ENCODE data around the gene TRIM15.
"Not testable (repeated sequence)": the region's sequence is repeated elsewhere in the genome, so short reads cannot be mapped to it uniquely, and the experiment has no call there.

Gene TRIM15

DNA sequence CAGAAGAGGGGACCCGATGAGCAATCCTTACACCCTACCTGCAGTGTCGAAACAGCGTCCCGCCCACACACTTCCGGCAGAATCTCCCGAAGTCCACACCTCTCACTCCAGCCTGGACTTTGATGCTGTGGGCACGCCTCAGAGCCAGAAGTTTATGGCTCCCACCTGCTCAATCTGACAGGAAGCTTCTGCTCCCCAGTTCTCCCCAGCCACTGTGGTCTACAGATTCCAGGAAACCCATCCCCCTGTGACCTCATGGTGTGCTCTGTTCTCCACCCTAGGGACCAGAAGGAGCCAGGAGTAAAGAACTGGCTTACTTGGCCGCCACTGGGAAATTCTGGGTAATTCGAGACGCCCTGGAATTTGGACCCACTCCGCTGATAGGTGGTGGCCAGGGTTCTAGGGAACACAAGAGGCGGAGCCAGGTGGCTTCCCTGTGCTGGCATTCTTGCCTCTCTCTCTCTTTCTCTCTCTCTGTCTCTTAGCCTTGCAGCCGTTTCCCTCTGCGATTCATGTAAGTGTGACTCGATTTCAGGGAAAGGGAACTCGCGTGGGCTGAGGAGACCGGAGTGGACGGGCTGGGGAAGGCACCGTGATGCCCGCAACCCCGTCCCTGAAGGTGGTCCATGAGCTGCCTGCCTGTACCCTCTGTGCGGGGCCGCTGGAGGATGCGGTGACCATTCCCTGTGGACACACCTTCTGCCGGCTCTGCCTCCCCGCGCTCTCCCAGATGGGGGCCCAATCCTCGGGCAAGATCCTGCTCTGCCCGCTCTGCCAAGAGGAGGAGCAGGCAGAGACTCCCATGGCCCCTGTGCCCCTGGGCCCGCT is at the start of gene TRIM15:
TRIM15 (plus strand) TSS at position 457 of the 828 bp plus-strand sequence; CDS start at position 596, 139 bp downstream.
- no peak for DNase-seq

DNA sequence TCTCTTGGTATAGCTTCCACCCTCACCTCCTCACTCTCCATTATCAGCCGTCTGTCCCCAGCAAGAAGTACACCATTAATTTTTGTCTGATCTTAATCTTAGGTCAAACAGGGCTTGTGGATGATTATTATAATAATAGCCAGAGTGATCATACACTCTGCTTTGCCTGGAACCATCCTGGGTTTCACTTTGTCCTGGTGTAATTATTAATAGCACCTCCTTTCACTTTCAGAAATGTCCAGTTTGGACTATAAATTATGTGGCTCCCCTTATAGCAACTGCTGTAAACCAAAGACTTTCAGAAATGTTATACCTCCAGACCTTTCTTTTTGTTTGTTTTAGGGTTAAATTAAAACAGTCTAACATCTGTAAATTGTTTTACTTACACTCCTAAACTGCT is 49.5 kb upstream of the TRIM15 start:
- no peak for DNase-seq

- no peak for DNase-seq
These were observed 46.6 kb upstream of the TRIM15 start for GRCh38 chr6:30116724-30117123.

DNA sequence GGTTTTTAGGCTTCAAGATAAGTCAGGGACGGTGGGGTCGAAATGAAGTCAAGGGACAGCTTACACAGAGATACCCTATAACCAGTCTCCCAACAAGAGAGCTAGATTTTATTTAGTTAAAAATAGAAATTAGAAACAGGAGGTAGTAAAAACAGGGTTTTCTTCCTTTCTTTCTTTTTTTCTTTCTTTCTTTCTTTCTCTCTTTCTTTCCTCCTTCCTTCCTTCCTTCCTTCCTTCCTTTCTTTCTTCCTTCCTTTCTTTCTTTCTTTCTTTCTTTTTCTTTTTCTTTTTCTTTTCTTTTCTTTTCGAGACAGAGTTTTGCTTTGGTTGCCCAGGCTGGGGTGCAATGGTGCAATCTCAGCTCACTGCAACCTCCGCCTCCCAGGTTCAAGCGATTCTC is 44.7 kb upstream of the TRIM15 start:
- DNase-seq = not testable (repeated sequence)

DNA sequence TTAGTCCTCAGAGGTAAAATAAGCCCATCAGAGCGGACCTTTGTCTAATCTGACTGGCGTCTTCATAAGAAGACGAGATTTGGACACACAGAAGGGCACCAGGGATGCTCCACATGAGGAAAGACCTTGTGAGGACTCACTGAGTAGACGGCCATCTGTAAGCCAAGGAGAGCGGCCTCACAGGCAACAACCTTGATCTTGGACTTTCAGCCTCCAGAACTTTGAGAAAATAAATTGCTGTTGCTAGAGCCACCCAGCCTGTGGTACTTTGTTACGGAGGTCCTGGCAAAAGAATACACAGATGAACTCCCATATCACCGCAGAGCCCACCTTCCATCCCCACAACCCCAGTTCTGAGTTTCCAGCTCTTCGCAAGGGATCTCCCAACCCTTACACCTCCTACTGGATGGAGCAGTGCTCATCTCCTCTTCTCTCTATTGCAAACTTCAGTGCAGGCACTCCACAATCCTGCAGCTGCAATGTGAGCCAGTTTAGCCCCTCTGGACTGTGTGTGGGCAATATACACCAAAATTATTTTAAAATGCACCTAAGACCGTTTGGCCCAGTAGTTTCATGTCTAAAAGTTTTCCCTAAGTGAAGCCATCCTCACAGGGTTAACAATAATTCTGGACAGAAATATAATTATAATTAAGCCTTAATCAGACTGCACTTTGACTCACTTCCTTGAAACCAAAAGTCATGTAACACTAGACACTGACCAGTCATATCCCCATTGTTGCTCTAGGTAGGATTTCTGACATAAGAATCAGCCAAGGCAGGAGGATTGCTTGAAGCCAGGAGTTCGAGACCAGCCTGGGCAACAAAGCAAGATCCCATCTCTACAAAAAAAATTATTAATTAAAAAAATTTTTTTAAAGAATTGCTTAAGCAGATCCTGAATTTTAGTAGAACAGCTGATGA is 41.6 kb upstream of the TRIM15 start:
- no peak for DNase-seq

DNA sequence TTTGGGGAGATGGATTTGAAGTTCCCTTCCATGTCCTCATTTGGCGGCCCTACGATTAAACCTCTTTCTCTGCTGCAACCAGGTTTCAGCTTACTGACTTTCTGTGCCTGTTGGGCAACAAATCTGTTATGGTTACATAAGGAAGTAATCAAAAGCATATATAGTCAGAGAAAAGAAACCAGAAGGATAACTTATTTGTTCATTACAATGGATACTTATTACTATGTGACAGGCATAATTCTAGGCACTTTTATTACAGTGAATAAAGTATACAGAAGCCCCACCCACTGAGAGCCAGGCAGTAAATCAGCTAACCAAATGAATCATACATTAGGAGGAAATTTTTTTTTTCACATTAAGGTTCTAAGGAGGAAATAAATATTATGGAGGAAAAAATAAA is 40.8 kb upstream of the TRIM15 start:
- DNase-seq = no peak

DNA sequence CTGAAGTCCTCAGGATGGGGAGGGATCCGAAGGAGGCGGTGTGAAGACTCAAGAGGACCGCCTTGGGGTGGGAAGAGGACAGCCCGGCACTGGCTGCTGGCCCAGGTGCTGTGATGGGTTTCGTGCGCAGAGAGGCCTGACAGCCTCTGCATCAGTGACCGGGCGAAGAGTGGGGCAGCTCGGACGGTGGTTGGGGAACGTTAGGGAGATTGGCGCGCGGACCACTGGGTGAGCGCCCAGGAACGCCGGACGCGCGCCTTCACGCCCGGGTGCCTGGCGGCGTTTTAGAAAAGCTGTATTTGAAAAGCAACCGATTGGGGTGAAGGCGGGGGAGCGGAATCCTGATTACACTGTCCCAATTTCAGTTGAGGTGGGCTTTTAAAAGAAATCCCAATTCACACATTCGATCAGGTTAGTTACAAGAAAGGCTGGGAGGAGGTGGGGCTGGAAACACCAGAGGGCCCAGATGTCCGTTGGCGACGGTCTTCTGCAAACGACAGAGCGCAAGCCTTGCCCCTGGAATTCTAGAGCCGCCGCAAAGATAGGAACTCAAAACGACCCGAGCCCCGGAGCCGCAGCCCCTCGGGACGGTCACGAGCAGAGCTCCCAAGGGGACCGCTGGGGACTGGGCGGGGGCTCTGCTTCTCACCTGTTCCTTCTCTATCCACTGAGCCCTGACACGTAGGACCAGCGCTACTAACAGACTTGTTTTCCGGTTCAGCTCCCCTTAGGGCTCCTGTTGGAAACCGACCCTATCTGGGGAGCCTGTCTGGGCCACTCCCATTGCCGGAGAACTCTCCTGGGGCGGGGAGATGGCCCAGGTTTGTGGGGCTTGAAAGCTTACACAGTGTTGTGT is 35.9 kb upstream of the TRIM15 start:
- DNase-seq = no peak

DNA sequence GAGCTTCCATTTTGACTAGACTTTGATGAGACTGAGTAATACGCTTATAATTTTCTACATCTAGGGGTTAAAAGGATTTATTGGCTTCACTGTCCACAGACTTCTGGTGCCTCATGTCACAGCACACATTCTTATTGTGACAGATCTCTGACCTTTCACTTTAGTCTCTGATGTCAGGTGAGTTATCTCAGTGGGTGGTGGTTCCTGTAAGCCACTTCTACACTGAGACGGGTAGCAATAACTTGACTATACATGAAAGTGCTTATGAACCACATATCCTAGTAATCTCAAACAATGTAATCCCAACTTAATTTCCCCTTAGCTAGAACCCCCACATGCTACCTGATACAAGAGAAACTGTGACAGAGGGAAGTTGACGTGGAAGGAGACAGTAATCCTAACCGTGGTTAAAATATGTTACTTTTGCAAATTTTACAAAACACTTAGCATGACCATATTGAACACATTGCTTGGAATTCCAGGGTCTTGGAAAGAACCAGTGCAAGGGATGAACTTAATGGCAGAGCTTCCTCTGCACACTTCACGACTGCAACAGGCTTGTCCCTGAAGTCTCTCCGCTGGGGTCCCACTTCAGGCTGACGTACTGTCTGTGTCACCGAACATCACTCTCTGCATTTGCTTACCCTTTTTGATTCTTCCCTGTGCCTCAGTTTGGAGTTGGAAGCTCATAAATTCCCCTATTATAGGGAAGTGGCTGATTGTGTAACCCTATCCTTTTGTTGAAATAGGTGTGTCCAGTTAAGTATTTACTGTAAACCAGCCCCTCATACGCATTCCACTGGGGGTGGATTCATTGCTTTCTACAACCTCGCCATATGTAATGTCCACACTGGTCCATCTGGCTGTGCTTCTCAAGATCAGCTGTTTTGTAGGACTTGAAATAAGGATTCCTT is 33.8 kb upstream of the TRIM15 start:
- no peak for DNase-seq

GRCh38 chr6:30130179-30130679 is 33.1 kb upstream of the TRIM15 start:
- DNase-seq = no peak

GRCh38 chr6:30130887-30131862 is 32.2 kb upstream of the TRIM15 start:
- peak; percentile 74 to 82 for DNase-seq

GRCh38 chr6:30131947-30132497 is 31.3 kb upstream of the TRIM15 start:
- DNase-seq = no peak

DNA sequence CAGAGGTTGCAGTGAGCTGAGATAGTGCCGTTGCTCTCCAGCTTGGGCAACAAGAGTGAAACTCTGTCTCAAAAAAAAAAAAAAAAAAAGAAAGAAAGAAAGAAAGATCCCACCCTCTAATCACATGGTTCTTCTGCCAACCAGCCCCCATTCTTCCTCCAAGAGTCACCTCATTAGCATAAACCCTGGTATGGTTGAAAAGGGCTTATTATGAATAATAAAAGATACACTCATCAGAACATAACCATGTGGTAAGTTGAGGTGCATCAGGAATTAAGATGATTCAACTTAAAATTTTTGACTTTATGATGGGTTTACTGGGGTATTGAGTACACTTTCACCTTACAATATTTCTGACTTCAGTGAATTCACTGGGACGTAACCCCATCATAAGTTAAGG is 28.2 kb upstream of the TRIM15 start:
- DNase-seq = no peak

- DNase-seq = no peak
These were observed 27.6 kb upstream of the TRIM15 start, which contains the start of gene TRIM40 for GRCh38 chr6:30135757-30136156. TSS of gene TRIM40 (plus strand) at chr6:30136140. CDS start at chr6:30137037, 897 bp downstream.

DNA sequence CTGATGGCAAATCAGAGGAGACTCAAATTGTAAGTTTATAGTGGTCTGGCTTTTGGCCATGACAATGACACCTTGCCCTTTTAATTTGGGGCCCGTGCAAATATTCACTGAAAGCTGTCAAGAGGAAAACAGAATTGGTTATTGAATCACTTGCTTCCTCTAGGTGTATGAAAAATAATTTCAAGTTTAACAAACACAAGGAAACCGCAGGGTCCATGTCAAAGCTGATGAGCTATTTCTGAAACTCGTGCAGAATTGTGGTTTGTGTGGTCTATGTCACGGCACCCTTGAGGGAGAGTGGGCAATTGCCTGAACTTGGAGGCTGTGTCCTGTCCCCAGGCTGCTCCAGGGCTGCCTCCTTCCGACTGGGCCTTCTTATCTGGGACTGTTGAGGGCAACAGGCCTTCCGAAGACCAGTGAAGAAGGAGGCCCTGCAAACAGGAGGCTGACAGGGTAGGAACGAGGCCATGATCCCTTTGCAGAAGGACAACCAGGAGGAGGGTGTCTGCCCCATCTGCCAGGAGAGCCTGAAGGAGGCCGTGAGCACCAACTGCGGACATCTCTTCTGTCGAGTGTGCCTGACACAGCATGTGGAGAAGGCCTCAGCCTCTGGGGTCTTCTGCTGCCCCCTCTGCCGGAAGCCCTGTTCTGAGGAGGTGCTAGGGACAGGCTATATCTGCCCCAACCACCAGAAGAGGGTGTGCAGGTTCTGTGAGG is 26.6 kb upstream of the TRIM15 start:
- no peak for DNase-seq

- not testable (repeated sequence) for DNase-seq
These were observed 23.1 kb upstream of the TRIM15 start for GRCh38 chr6:30140240-30140639.

DNA sequence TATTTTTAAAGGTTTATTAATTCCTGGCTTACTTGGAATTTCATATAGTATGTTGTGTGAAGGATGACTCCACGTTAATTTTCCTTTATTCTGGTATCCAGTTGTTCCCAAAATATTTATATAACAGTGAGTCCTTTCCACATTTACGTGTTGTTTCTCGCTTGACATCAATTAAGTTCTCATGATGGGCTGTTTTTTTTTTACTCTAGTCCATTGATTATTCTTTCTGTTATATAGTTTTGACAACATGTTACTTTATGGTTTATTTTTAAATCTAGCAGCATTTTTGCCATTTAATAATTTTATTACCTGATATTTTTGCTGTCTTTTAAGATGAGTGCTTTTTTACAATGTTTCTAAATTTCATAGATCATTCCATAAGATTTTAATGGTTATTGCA is 20.7 kb upstream of the TRIM15 start:
- no peak for DNase-seq

GRCh38 chr6:30143780-30144179 is 19.6 kb upstream of the TRIM15 start:
- DNase-seq = no peak

- no peak for DNase-seq
These were observed 18.5 kb upstream of the TRIM15 start for GRCh38 chr6:30144811-30145210.

DNA sequence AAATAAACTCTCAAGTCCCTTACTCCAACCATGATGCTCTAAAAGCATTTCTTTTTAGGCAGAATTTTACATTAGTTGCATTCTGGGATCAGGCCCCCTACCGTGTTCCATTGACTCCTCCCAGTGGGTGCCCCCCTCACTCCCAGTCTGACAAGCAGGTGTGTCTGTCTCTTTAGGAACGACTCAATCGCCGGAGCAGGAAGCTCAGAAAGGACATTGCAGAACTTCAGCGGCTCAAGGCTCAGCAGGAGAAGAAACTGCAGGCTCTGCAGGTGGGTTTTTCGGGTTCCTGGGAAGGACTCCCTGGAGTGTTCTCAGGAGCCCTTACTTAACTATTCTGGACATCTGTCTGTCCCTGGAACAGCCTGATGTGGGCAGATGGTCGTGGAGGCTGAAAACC is 17.5 kb upstream of the TRIM15 start:
- no peak for DNase-seq

All from NCI-H2081 (cell line).